NCI-H187 (cell line): Measurements from ENCODE around the gene SLC37A4.
"Not testable (repeated sequence)": the region's sequence is repeated elsewhere in the genome, so short reads cannot be mapped to it uniquely, and the experiment has no call there.

Experiments
- DNase-seq, 2 experiments: peaks; one replicate each; lab custom pipeline; 2025; lab: John Stamatoyannopoulos, UW

SLC37A4 gene

DNA sequence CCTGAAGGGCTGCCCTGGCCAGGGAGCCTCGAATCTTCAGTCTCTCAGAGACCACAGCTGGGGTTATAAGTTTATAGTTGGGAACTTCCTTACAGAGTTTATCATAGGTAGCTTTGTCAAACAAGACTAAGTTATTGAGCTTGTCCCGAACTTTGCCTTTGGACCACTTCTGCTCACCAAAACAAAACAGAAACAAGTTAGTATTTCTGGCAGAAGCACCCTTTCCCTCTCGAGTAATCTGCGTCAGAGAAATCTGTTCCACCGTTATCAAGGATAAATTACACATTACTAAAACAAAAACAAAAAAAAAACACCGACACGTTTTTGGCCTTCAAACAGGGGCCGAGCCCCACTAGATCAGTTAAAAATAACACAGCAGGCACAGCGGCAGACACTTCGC is 13.3 kb downstream of the SLC37A4 start:
- DNase-seq = not testable (repeated sequence)

DNA sequence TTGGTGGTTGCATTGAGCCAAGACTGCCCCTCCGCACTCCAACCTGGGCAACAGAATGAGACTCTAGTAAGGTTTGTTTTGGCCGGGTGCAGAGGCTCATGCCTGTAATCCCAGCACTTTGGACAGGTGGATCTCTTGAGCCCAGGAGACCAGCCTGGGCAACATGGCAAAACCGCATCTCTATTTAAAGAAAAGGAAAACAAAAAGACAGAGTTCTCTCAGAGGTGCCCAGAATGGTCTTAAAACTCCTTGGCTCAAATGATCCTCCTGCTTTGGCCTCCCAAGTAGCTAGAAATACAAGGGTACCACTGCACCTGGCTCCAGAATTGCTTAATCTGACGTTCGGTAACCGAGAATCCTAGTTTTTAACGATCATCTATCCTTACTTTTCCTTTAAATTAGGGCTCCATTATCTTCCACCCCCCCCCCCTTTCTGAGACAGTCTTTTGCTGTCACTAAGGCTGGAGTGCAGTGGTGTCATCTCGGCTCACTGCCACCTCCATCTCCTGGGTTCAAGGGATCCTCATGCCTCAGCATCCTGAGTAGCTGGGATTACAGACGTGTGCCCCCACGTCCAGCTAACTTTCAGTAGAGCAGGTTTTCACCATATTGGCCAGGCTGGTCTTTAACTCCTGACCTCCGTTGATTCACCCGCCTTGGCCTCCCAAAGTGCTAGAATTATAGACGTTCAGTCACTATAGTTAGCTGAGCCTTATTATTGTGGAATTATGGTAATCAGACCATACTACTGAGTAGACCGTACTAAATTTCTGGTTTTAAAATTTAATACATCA is 14.3 kb downstream of the SLC37A4 start:
- DNase-seq = no peak

- no peak for DNase-seq
These were observed 15.5 kb downstream of the SLC37A4 start for GRCh38 chr11:119015054-119015611.

DNA sequence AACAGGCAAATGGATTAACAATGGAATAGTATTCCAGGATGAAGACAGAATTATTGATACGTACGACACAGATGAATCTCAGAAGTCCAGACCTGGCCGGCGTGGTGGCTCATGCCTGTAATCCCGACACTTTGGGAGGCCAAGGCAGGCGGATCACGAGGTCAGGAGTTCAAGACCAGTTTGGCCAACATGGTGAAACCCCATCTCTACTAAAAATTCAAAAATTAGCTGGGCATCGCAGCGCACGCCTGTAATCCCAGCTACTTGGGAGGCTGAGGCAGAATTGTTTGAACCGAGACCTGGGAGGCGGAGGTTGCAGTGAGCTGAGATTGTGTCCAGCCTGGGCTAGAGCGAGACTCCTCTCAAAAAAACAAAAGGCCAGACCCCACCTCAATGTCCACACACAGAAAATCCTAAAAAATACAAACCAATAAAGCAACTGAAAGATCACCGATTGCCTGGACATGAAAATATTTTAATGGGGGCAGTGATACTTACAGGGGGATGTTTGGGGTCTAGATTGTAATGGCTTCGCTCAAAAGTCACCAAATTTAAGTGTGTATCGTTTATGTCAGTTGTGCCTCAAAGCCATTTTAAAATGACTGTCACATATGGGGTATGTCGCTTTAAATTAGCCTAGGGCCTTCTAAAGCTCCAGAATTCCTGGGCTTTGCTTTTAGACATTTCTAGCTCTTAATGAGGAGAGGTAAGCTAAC is 16.3 kb downstream of the SLC37A4 start:
- DNase-seq = no peak

DNA sequence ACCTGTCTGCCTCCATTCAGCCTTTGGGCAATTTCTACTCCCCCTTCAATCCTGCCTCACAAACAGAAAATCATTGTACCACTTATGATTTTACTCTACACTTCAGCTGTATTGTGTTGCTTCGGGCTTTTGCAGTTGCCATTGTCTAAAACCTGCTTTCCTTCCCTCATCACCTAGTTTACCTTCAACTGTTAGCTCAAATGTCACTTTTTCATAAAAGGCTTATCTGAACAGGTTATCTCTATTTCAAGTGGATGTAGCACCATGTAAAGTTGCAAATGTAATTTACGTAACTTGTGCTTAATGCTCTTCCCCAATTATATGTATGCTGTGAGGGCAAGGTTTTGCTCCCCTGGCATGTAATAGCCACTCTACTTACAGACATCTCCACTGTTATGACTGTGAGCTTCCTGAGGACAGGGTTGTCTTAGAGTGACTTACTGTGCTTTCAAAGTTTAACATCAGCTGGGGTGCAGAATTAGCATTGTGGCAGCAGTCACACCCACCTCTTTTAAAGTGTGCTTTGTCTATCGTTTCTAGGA is 18.0 kb downstream of the SLC37A4 start:
- no peak for DNase-seq

DNA sequence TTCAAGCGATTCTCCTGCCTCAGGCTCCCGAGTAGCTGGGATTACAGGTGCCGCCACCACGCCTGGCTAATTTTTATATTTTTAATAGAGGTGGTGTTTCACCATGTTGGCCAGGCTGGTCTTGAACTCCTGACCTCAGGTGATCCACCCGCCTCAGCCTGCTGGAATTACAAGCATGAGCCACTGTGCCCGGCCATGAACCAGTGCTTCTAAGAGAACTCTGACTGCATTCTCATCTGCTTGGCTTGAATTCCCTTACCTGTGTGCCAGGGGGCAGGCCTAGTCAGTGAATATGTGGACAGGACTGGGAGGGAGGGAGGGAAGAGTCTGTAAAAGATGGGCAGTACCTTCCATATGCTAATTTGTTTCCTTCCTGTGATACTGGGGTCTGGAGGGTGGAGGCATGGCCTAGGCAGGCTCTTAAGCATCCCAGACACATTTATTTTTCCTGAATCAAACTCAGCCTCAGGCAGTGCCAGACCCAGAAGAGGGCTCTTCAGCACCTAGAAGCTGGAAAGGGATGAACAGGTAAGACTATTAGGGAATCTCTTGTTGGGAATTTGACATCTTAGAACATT is 19.1 kb downstream of the SLC37A4 start:
- DNase-seq = no peak

GRCh38 chr11:119006656-119007055 is 24.0 kb downstream of the SLC37A4 start:
- no peak for DNase-seq

DNA sequence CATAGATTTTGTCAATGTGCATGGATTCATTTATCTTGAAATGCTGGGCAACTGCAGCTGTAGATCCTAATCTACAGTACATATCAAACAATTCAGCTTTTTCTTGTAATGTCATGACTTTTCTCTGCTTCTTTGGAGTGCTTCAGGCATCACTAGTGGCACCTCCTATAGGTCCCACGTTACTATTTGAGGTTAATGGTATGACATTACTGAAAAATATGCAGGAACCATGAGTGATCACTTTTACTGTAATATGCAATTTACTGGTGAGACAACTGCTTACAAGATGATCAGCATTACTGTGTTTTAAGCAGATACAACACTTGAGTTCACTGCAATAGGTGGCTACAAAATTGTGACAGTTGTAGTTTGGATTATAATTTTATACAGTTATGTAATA is 29.8 kb downstream of the SLC37A4 start:
- DNase-seq = no peak

DNA sequence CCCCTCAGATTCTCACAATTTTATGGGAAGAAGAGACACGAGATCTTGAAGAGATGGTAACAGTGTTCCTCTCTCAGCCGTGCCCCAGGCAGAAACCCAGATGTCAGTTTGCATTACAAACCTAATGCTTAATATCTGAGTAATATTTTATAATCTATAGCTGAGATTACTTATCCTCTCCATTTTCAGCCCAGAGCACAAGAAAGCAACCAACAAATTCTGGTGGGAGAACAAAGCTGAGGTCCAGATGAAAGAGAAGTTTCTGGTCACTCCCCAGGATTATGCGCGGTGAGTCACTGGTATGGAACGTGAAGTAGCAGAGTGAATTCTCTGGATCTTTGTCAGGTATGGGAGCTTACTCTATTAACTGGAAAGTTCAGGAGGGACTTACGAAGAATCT is 31.9 kb downstream of the SLC37A4 start:
- no peak for DNase-seq

DNA sequence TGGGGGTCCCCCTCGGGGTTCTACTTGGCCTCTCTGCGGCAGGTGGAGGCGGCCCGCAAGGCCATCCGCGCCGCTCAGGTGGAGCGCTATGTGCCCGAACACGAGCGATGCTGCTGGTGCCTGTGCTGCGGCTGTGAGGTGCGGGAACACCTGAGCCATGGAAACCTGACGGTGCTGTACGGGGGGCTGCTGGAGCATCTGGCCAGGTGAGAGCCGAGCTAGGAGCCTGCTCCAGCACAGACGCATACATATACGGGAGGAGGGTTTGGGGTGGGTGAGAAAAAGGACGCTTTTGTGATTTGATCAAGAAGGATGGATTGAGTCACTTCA is 32.3 kb downstream of the SLC37A4 start:
- DNase-seq = no peak

DNA sequence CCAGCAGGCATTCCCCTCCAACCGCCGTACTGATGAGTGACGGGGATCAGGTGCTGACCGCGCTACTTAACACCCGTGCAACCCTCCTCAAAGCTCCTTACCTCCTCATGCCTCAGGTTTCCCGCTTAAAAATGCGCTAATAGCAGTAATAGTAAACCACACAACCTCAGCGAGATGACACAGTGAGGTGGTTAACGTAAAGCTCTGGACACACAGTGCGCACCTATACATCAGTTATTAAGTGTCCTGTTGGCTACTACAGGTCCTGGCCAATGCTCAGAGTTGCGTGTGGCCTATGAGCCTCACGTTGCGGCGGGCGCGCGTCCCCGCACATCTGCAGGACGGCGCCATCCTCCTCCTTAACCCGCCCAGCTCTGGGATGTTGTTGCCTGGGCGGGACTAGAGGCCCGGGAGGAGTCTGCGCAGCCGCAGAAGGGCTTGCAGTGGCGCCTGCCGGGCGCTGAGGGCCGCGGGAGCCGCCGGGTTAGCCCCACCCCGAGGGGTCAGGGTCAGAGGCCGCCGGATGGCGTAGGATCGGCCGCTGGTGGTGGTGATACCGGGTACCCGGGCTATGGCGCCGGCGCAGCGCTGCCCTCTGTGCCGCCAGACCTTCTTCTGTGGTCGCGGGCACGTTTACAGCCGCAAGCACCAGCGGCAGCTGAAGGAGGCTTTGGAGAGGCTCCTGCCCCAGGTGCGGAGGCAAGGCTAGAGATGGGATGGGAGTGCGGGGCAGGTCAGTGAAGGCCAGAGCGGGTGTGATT is 32.9 kb downstream of the SLC37A4 start, which contains the start of gene CENATAC:
CENATAC (plus strand) TSS at position 512 of the 761 bp plus-strand sequence; CDS start at position 572, 60 bp downstream.
- DNase-seq = peak; percentile 70 to 74

DNA sequence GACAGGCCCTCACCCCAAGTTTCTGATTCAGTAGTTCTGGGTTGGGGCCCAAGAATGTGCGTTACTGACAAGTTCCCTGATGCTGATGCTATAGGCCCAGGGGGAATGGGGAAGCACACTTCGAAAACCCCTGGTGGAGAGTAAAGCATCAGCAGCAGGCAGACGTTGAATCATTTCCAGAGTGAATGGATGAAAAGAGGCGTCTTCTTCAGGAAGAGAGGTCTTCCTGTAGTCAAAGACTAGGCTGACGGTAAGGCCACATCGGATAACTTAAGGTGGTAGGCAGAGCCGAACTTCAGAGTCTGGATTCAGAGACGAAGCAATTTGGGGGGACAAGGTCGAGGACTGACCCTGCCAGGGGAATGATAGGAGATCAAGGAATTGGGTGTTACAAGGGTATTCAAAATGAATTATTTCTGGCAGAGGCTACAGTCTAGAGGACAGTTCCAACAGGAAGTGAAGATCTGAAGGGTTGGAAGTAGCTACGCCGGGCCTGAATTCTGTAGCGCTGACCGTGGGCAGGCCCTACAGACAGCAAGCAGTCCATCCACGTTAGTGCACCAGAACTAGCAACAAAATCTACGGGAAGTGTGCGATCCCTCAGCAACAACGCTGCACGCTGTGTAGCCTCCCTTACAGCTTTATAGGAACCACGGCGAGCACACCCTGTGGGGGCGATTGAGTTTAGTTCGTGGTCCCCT is 33.6 kb downstream of the SLC37A4 start:
- DNase-seq = no peak

DNA sequence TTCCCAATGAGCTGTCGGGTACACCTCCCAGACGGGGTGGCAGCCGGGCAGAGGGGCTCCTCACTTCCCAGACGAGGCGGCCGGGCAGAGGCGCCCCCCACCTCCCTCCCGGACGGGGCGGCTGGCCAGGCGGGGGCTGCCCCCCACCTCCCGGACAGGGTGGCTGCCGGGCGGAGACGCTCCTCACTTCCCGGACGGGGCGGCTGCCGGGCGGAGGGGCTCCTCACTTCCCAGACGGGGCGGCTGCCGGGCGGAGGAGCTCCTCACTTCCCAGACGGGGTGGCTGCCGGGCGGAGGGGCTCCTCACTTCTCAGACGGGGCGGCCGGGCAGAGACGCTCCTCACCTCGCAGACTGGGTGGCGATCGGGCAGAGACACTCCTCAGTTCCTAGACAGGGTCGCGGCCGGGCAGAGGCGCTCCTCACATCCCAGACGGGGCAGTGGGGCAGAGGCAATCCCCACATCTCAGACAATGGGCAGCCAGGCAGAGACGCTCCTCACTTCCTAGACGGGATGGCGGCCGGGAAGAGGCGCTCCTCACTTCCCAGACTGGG is 39.1 kb downstream of the SLC37A4 start:
- DNase-seq = not testable (repeated sequence)

GRCh38 chr11:118988280-118988679 is 42.4 kb downstream of the SLC37A4 start:
- DNase-seq = no peak

DNA sequence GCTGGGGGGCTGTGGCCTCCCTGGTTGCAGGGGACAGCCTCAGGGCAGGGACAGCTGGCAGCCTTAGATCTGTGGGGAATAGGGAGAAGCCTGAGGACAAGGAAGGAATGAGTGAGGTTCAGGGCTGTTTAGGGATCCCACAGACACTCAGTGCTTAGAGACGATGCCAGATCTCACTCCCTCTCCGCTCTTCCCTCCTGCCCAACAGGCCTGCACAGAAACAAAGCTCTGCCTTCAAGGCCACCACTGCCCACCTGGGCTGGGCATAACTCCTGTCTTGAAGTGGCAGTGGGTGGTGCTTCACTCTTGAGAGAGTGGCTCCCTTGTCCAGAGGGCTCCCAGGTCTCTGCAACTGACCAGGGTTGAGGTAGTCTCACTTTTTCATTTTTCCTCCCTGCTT is 45.9 kb downstream of the SLC37A4 start:
- no peak for DNase-seq

GRCh38 chr11:118984337-118984736 is 46.3 kb downstream of the SLC37A4 start:
- DNase-seq = not testable (repeated sequence)

DNA sequence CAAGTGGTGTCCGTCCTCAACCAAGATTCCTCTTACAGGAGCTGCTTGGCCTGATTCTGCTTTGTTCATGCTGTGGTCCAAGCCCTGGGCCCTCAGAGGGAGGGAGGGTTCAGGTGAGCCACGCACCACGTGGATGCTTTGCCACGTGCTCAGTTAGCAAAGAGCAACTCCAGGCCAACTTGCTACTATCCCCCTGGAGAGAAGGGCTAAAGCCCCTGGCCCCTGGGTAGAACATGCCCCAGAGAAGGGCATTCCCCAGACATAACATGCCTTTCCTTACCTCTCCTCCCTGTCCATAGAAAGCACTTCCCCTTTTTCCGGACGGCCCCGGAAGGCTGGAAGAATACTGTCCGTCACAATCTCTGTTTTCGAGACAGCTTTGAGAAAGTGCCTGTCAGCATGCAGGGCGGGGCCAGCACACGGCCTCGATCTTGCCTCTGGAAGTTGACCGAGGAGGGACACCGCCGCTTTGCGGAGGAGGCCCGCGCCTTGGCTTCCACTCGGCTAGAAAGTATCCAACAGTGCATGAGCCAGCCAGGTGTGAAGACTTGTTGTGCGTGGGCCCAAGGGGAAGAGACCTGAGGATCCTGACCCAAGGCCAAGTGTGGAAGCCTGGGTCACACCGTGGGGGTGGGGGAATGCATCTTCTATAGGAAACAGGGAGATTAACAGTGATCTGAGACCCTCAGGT is 50.3 kb downstream of the SLC37A4 start:
- DNase-seq = no peak

GRCh38 chr11:118979434-118979833 is 51.2 kb downstream of the SLC37A4 start:
- no peak for DNase-seq

- no peak for DNase-seq
These were observed 54.6 kb downstream of the SLC37A4 start for GRCh38 chr11:118975771-118976709.
